MM.1S (cell line): ENCODE results near the gene SPI1.

Experiments used
- EZH2phosphoT487 ChIP-seq: fragments of 300-600 bp; sonication (generic); IDR thresholded peaks from 2 replicates; pipeline ENCODE4 v1.6.1; 2018; ENCODE audit warnings: antibody characterized with exemption, low read length
- TF ChIP-seq, protein P1 (sequence below): fragments of 300-600 bp; sonication (generic); IDR thresholded peaks from 2 replicates; pipeline ENCODE4 v1.5.1; 2016; ENCODE audit warnings: antibody characterized with exemption, low read length, mixed read lengths

DNA sequence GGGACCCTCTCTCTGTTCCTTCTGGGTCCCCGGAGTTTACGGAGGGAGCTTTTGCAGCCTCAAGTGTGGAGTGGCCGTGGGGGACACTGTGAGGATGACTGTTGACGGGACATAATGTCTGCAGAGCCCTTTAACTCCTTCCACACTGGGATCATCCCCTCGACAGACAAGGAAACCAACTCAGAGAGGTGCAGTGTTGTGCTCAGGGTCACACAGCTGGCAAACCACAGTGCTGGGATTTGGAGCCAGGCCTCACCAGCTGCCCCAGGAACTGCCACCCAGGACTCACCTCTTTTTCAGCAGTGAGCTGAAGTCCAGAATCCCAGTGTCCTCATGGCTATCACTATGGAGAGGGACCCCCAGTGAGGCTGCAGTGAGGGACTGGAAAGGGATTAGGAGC, 31.2 kb downstream of the SPI1 start:
- TF ChIP-seq, protein P1, sequence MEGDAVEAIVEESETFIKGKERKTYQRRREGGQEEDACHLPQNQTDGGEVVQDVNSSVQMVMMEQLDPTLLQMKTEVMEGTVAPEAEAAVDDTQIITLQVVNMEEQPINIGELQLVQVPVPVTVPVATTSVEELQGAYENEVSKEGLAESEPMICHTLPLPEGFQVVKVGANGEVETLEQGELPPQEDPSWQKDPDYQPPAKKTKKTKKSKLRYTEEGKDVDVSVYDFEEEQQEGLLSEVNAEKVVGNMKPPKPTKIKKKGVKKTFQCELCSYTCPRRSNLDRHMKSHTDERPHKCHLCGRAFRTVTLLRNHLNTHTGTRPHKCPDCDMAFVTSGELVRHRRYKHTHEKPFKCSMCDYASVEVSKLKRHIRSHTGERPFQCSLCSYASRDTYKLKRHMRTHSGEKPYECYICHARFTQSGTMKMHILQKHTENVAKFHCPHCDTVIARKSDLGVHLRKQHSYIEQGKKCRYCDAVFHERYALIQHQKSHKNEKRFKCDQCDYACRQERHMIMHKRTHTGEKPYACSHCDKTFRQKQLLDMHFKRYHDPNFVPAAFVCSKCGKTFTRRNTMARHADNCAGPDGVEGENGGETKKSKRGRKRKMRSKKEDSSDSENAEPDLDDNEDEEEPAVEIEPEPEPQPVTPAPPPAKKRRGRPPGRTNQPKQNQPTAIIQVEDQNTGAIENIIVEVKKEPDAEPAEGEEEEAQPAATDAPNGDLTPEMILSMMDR = no peak
- no peak for TF ChIP-seq EZH2phosphoT487
